Peyer's patch (tissue), 4 donors: ENCODE measurements around the gene LSR.

Source experiments
- CTCF ChIP-seq, 6 experiments: fragments of 450-650 bp in 4 of 6; fragments of 200-600 bp in 2 of 6; sonication (generic) in 1 of 6; IDR thresholded peaks; one replicate each; pipeline ENCODE4 v1.5.1; 2017 to 2019; ENCODE audit warnings: antibody characterized with exemption in 6 of 6, mild to moderate bottlenecking in 3 of 6, moderate library complexity in 1 of 6
- POLR2A ChIP-seq, 2 donors: fragments of 450-650 bp; IDR thresholded peaks; one replicate each; pipeline ENCODE4 v1.5.1; 2017; ENCODE audit warnings: antibody characterized with exemption in 2 of 2, mild to moderate bottlenecking in 2 of 2, moderate library complexity in 2 of 2

GRCh38 chr19:35272954-35273649 is 24.3 kb downstream of the LSR start:
- no peak for TF ChIP-seq CTCF (IDR thresholded peaks at IDR 0.05)
- TF ChIP-seq POLR2A (IDR thresholded peaks at IDR 0.05): no peak
